Neural progenitor cell (in vitro differentiated cells): Measurements from ENCODE around the gene MAT2B. TPM values are rescaled to one million over a fixed set of nuclear protein-coding genes. Genes with fewer than 3 reads are reported as not detected.

ENCODE experiments used
- DNase-seq: peaks from one replicate; pipeline ENCODE4 v3.0.0-alpha.2; 2016; ENCODE audit warnings: low spot score
- H2AFZ ChIP-seq: fragments of 200-600 bp; sonication (generic); replicated peaks from 2 replicates; pipeline ENCODE4 v1.6.1; 2016; ENCODE audit warnings: antibody characterized with exemption
- H3F3A ChIP-seq: fragments of 200-600 bp; sonication (generic); 2 replicates; pipeline ENCODE4 v1.6.1; 2016; ENCODE audit warnings: antibody characterized with exemption, low read depth
- H3K27ac ChIP-seq: fragments of 200-600 bp; sonication (generic); 2 replicates; pipeline ENCODE4 v1.5.1; 2016; ENCODE audit warnings: mild to moderate bottlenecking
- H3K27me3 ChIP-seq: fragments of 200-600 bp; sonication (generic); 2 replicates; pipeline ENCODE4 v1.6.1; 2016; ENCODE audit warnings: mild to moderate bottlenecking, moderate library complexity
- H3K36me3 ChIP-seq: fragments of 200-600 bp; sonication (generic); 2 replicates; pipeline ENCODE4 v1.5.1; 2016
- H3K4me1 ChIP-seq: fragments of 200-600 bp; sonication (generic); 2 replicates; pipeline ENCODE4 v1.6.1; 2016; ENCODE audit warnings: mixed run types
- H3K4me2 ChIP-seq: fragments of 200-600 bp; sonication (generic); 2 replicates; pipeline ENCODE4 v1.6.1; 2016
- H3K4me3 ChIP-seq: fragments of 200-600 bp; sonication (generic); 2 replicates; pipeline ENCODE4 v1.5.1; 2016
- H3K79me2 ChIP-seq: fragments of 200-600 bp; sonication (generic); 2 replicates; pipeline ENCODE4 v1.6.1; 2016; ENCODE audit warnings: low read depth
- H3K9ac ChIP-seq: fragments of 200-600 bp; sonication (generic); 2 replicates; pipeline ENCODE4 v1.6.1; 2016
- H3K9me3 ChIP-seq: fragments of 200-600 bp; sonication (generic); 2 replicates; pipeline ENCODE4 v1.5.1; 2016; ENCODE audit warnings: low read depth
- H4K20me1 ChIP-seq: fragments of 200-600 bp; sonication (generic); 2 replicates; pipeline ENCODE4 v1.6.1; 2016; ENCODE audit warnings: low read depth
- H3K27ac Mint-ChIP-seq: 3 replicates; pipeline ENCODE4 v1.8.0; 2021; ENCODE audit warnings: mixed read lengths
- H3K27me3 Mint-ChIP-seq: 2 replicates; pipeline ENCODE4 v1.8.0; 2022; ENCODE audit warnings: low read depth, mild to moderate bottlenecking, inconsistent platforms, moderate library complexity, mixed read lengths; ENCODE audit not compliant: insufficient read depth
- H3K36me3 Mint-ChIP-seq: 3 replicates; pipeline ENCODE4 v1.8.0; 2021; ENCODE audit warnings: mixed read lengths
- H3K4me1 Mint-ChIP-seq: 3 replicates; pipeline ENCODE4 v1.8.0; 2021; ENCODE audit warnings: mixed read lengths
- H3K4me3 Mint-ChIP-seq: 3 replicates; pipeline ENCODE4 v1.8.0; 2021; ENCODE audit warnings: mild to moderate bottlenecking, moderate library complexity, mixed read lengths
- H3K9me3 Mint-ChIP-seq: 3 replicates; pipeline ENCODE4 v1.8.0; 2020; ENCODE audit warnings: mixed read lengths
- EZH2 ChIP-seq: fragments of 200-600 bp; sonication (generic); IDR thresholded peaks from 2 replicates; pipeline ENCODE4 v1.6.1; 2017; ENCODE audit warnings: antibody characterized with exemption, mild to moderate bottlenecking, moderate library complexity
- EZH2phosphoT487 ChIP-seq: fragments of 200-600 bp; sonication (generic); IDR thresholded peaks from 2 replicates; pipeline ENCODE4 v1.6.1; 2017; ENCODE audit warnings: antibody characterized with exemption
- total RNA-seq: library from RNA; depleted of rRNA; stranded (reverse); fragments of >200 nt; gene quantifications from 2 replicates; pipeline ENCODE4 v1.2.3, GENCODE V29; 2015; ENCODE audit warnings: low replicate concordance
- TF ChIP-seq, protein P1 (sequence below): fragments of 200-600 bp; sonication (generic); IDR thresholded peaks from 2 replicates; pipeline ENCODE4 v1.5.1; 2017; ENCODE audit warnings: antibody characterized with exemption, mild to moderate bottlenecking

The MAT2B gene
- total RNA-seq, 1 donor from 2014 or later: 69.0 TPM

GRCh38 chr5:163506095-163506457 lies 657 bp downstream of the MAT2B start:
- Histone ChIP-seq H3K27me3 (no peaks in the 10 kb centered on the region), H4K20me1 (peaks cover 50% of the 10 kb centered on the region), H2AFZ (no peak overlapping the region), H3K36me3 (no peaks in the 10 kb centered on the region), H3K4me3 (peak overlapping the region; percentile 90), H3K4me1 (peaks cover 42% of the 10 kb centered on the region), H3K79me2 (peaks cover 72% of the 10 kb centered on the region), H3F3A (peaks cover 33% of the 10 kb centered on the region), H3K27ac (peak overlapping the region; percentile 93), H3K4me2 (peak overlapping the region; percentile 94), H3K9me3 (no peaks in the 10 kb centered on the region), H3K9ac (peak overlapping the region; percentile 69)
- H3K4me1 Mint-ChIP-seq: peaks cover 40% of the 10 kb centered on the region
- TF ChIP-seq EZH2phosphoT487: no peak
- TF ChIP-seq EZH2: no peak
- TF ChIP-seq, protein P1, sequence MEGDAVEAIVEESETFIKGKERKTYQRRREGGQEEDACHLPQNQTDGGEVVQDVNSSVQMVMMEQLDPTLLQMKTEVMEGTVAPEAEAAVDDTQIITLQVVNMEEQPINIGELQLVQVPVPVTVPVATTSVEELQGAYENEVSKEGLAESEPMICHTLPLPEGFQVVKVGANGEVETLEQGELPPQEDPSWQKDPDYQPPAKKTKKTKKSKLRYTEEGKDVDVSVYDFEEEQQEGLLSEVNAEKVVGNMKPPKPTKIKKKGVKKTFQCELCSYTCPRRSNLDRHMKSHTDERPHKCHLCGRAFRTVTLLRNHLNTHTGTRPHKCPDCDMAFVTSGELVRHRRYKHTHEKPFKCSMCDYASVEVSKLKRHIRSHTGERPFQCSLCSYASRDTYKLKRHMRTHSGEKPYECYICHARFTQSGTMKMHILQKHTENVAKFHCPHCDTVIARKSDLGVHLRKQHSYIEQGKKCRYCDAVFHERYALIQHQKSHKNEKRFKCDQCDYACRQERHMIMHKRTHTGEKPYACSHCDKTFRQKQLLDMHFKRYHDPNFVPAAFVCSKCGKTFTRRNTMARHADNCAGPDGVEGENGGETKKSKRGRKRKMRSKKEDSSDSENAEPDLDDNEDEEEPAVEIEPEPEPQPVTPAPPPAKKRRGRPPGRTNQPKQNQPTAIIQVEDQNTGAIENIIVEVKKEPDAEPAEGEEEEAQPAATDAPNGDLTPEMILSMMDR: no peak
- DNase-seq: no peak
- H3K27ac Mint-ChIP-seq: peak overlapping the region; percentile 70
- H3K36me3 Mint-ChIP-seq: peaks cover 11% of the 10 kb centered on the region
- H3K27me3 Mint-ChIP-seq: peaks cover 2% of the 10 kb centered on the region
- peak overlapping the region; percentile 92 for H3K4me3 Mint-ChIP-seq
- no peaks in the 10 kb centered on the region for H3K9me3 Mint-ChIP-seq

DNA sequence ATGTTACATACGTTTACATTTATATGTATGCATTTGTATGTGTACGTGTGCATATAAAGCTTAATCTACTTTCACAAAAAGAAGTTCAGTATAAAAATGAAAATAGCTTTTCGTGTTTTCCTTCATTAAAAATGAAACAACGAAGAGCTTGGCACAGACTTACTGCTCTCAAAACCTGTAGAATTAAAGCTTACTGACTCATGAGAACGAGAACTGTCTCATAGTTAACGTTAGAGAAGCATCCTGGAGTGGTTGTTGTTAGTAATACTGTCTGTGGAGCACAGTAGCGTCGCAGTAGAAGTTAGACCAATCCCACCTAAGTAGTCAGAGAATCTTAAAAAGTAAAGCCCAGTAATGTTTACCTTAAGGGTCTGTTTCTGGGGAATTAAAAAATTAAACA lies 1.3 kb downstream of the MAT2B start:
- Histone ChIP-seq H3K27me3 (no peaks in the 10 kb centered on the region), H3K9me3 (no peaks in the 10 kb centered on the region), H3K4me2 (peak overlapping the region; percentile 94), H2AFZ (no peak overlapping the region), H4K20me1 (peaks cover 56% of the 10 kb centered on the region), H3K27ac (no peak overlapping the region), H3F3A (peaks cover 33% of the 10 kb centered on the region), H3K9ac (peak overlapping the region; percentile 69), H3K4me1 (peaks cover 42% of the 10 kb centered on the region), H3K79me2 (peaks cover 78% of the 10 kb centered on the region), H3K4me3 (peak overlapping the region; percentile 90), H3K36me3 (no peaks in the 10 kb centered on the region)
- no peak for DNase-seq
- Mint-ChIP-seq H3K9me3 (no peaks in the 10 kb centered on the region), H3K4me1 (peaks cover 40% of the 10 kb centered on the region), H3K36me3 (peaks cover 11% of the 10 kb centered on the region), H3K4me3 (peak overlapping the region; percentile 92), H3K27me3 (peaks cover 2% of the 10 kb centered on the region), H3K27ac (no peak overlapping the region)
- no peak for TF ChIP-seq EZH2
- TF ChIP-seq EZH2phosphoT487: no peak
- TF ChIP-seq, protein P1: no peak

GRCh38 chr5:163508753-163509152 lies 3.3 kb downstream of the MAT2B start:
- H3K27ac ChIP-seq: no peak overlapping the region
- H3K4me1 ChIP-seq: peaks cover 30% of the 10 kb centered on the region
- peaks cover 71% of the 10 kb centered on the region for H4K20me1 ChIP-seq
- peaks cover 16% of the 10 kb centered on the region for H3K36me3 Mint-ChIP-seq
- no peaks in the 10 kb centered on the region for H3K9me3 Mint-ChIP-seq
- H3K36me3 ChIP-seq: peaks cover 10% of the 10 kb centered on the region
- no peak overlapping the region for H3K4me3 Mint-ChIP-seq
- H3K9me3 ChIP-seq: no peaks in the 10 kb centered on the region
- H3F3A ChIP-seq: peaks cover 21% of the 10 kb centered on the region
- no peak for DNase-seq
- no peak overlapping the region for H3K4me3 ChIP-seq
- peak overlapping the region; percentile 94 for H3K4me2 ChIP-seq
- no peak overlapping the region for H3K9ac ChIP-seq
- no peak overlapping the region for H3K27ac Mint-ChIP-seq
- H3K4me1 Mint-ChIP-seq: peaks cover 33% of the 10 kb centered on the region
- peaks cover 90% of the 10 kb centered on the region for H3K79me2 ChIP-seq
- peaks cover 2% of the 10 kb centered on the region for H3K27me3 Mint-ChIP-seq
- no peaks in the 10 kb centered on the region for H3K27me3 ChIP-seq
- TF ChIP-seq, protein P1: no peak
- TF ChIP-seq EZH2 (no peak), EZH2phosphoT487 (no peak)
- H2AFZ ChIP-seq: no peak overlapping the region
